ENCODE measurements around the gene PLEKHM3. TPM values are rescaled to one million over a fixed set of nuclear protein-coding genes. Genes with fewer than 3 reads are reported as not detected.

PLEKHM3 gene
- total RNA-seq, 4 donors from 2014 or later: 22.0 to 29.1 (median 25.0) TPM

- no peaks in the 10 kb centered on the region for H3K27me3 ChIP-seq
- no peak for DNase-seq (ENCODE audit: low spot score in 2 of 2)
- H3K4me1 ChIP-seq: peaks cover 0 to 7% (median 3%) of the 10 kb centered on the region in 4 donors
- TF ChIP-seq EP300 (IDR thresholded peaks at IDR 0.05): no peak
- no peak for TF ChIP-seq CTCF (IDR thresholded peaks at IDR 0.05)
- TF ChIP-seq POLR2A (IDR thresholded peaks at IDR 0.05): no peak
- 76 to 81% methylated on average over 3 of the region's 3 CpGs for WGBS, 2 donors
- no peaks in the 10 kb centered on the region for H3K36me3 ChIP-seq
- no peak overlapping the region for H3K27ac ChIP-seq
- H3K4me3 ChIP-seq: no peak overlapping the region
- no peaks in the 10 kb centered on the region for H3K9me3 ChIP-seq
These were observed 180.0 kb downstream of the PLEKHM3 start for GRCh38 chr2:207845202-207845864.

GRCh38 chr2:207844648-207845047 lies 180.7 kb downstream of the PLEKHM3 start:
- TF ChIP-seq EP300 (IDR thresholded peaks at IDR 0.05): no peak
- TF ChIP-seq CTCF (IDR thresholded peaks at IDR 0.05): no peak
- TF ChIP-seq POLR2A (IDR thresholded peaks at IDR 0.05): no peak
- WGBS, 2 donors: 68 to 70% methylated on average over 2 of the region's 2 CpGs
- no peak overlapping the region for H3K4me3 ChIP-seq
- H3K36me3 ChIP-seq: no peaks in the 10 kb centered on the region
- peaks cover 0 to 7% (median 3%) of the 10 kb centered on the region in 4 donors for H3K4me1 ChIP-seq
- no peaks in the 10 kb centered on the region for H3K9me3 ChIP-seq
- no peak for DNase-seq (ENCODE audit: low spot score in 2 of 2)
- H3K27ac ChIP-seq: no peak overlapping the region
- no peaks in the 10 kb centered on the region for H3K27me3 ChIP-seq

GRCh38 chr2:207840101-207840500 lies 185.2 kb downstream of the PLEKHM3 start:
- no peaks in the 10 kb centered on the region for H3K9me3 ChIP-seq
- no peaks in the 10 kb centered on the region for H3K36me3 ChIP-seq
- no peak overlapping the region for H3K4me3 ChIP-seq
- peaks cover 0 to 11% (median 4%) of the 10 kb centered on the region in 4 donors for H3K4me1 ChIP-seq
- H3K27me3 ChIP-seq: no peaks in the 10 kb centered on the region
- WGBS, 2 donors: 79 to 84% methylated on average over 1 of the region's 1 CpG
- no peak for TF ChIP-seq POLR2A (IDR thresholded peaks at IDR 0.05)
- no peak for TF ChIP-seq CTCF (IDR thresholded peaks at IDR 0.05)
- TF ChIP-seq EP300 (IDR thresholded peaks at IDR 0.05): no peak
- H3K27ac ChIP-seq: no peak overlapping the region
- DNase-seq (ENCODE audit: low spot score in 2 of 2): no peak

GRCh38 chr2:207839575-207839974 lies 185.8 kb downstream of the PLEKHM3 start:
- Histone ChIP-seq H3K27ac (no peak overlapping the region), H3K36me3 (no peaks in the 10 kb centered on the region), H3K4me1 (peaks cover 0 to 11% (median 4%) of the 10 kb centered on the region in 4 donors), H3K9me3 (no peaks in the 10 kb centered on the region), H3K4me3 (no peak overlapping the region), H3K27me3 (no peaks in the 10 kb centered on the region)
- TF ChIP-seq EP300 (IDR thresholded peaks at IDR 0.05) (no peak), POLR2A (IDR thresholded peaks at IDR 0.05) (no peak), CTCF (IDR thresholded peaks at IDR 0.05) (no peak)
- 92 to 98% methylated on average over 3 of the region's 3 CpGs for WGBS, 2 donors
- DNase-seq (ENCODE audit: low spot score in 2 of 2): no peak

GRCh38 chr2:207839028-207839427 lies 186.3 kb downstream of the PLEKHM3 start:
- Histone ChIP-seq H3K9me3 (no peaks in the 10 kb centered on the region), H3K36me3 (no peaks in the 10 kb centered on the region), H3K27me3 (no peaks in the 10 kb centered on the region), H3K27ac (no peak overlapping the region), H3K4me1 (peaks cover 0 to 11% (median 4%) of the 10 kb centered on the region in 4 donors), H3K4me3 (no peak overlapping the region)
- TF ChIP-seq EP300 (IDR thresholded peaks at IDR 0.05) (no peak), POLR2A (IDR thresholded peaks at IDR 0.05) (no peak), CTCF (IDR thresholded peaks at IDR 0.05) (no peak)
- 97 to 98% methylated on average over 1 of the region's 1 CpG for WGBS, 2 donors
- DNase-seq (ENCODE audit: low spot score in 2 of 2): no peak
